Measurements from ENCODE around the gene KDM5B. TPM values are rescaled to one million over a fixed set of nuclear protein-coding genes. Genes with fewer than 3 reads are reported as not detected.

KDM5B gene
- polyA plus RNA-seq, 3 donors, result 3.4 to 12.5 (median 10.6) TPM

DNA sequence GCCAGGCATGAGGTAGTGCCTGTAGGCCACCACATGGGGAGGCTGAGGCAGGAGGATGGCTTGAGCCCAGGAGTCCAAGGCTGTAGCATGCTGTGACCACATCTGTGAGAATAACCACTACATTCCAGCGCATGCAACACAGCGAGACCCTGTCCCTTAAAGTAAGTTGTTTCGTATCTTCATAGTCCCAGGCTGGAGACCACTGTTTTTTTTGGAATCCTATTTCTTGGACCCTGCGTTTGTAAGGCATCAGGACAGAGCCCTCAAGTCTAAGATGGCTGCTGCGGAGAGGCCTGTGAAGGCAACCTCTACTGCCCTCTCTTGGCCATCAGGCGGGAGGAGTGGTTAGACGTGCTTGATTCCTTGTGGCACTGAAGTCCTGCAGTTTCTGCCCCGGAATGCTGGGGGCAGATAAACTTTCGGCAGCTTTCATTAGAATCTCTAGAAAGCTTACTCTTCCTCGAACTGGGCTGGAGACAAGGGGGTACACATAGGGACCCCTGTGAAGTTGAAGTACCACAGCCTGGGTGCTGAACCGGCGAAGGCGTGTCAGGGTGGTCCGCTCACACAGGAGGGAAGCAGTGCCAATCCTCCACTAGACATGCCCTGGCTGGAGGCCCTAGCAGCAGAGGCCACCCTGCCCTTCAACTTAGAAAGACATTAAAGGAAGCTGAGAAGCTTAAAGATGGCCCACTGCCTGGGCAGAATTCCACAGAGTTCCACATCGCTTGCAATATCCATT is 44.1 kb upstream of the KDM5B start:
- Histone ChIP-seq H3K9me3 (replicated peaks in 1 of 2; ENCODE audit: control insufficient read depth in 1 of 2, insufficient read depth in 1 of 2, low read length in 2 of 2) (no peaks in the 10 kb centered on the region), H4K20me1 (ENCODE audit: insufficient read depth, low read length) (no peaks in the 10 kb centered on the region), H3K79me2 (ENCODE audit: insufficient read depth, low read length) (no peaks in the 10 kb centered on the region), H3K9ac (ENCODE audit: insufficient read depth, low read length, poor library complexity, severe bottlenecking) (no peak overlapping the region), H3K4me3 (replicated peaks in 1 of 3; ENCODE audit: low read depth in 2 of 3, low read length in 3 of 3) (no peak overlapping the region), H3K4me1 (ENCODE audit: control insufficient read depth in 1 of 2, insufficient read depth in 2 of 2, low read length in 2 of 2) (peaks cover 17 to 18% of the 10 kb centered on the region in 2 donors), H3K27me3 (ENCODE audit: control insufficient read depth in 2 of 2, insufficient read depth in 2 of 2, low read length in 2 of 2) (no peaks in the 10 kb centered on the region), H2AFZ (ENCODE audit: insufficient read depth, low read depth, low read length, poor library complexity, severe bottlenecking) (peak overlapping the region; percentile 66), H3K36me3 (replicated peaks in 1 of 2; ENCODE audit: control insufficient read depth in 1 of 2, insufficient read depth in 2 of 2, low read length in 2 of 2) (no peaks in the 10 kb centered on the region), H3K4me2 (replicated peaks; ENCODE audit: extremely low read depth, low read length, poor library complexity, severe bottlenecking) (no peak overlapping the region), H3K27ac (ENCODE audit: low read depth in 1 of 2, low read length in 2 of 2) (no peak overlapping the region)
- peaks cover 27% of the 10 kb centered on the region for H3K4me1 Mint-ChIP-seq
- 65% methylated on average over 12 of the region's 15 CpGs for WGBS (ENCODE audit: insufficient coverage)
- intact Hi-C loops (cut with micrococcal nuclease), result no loop called here
- H3K9me3 Mint-ChIP-seq, result no peaks in the 10 kb centered on the region
- peaks cover 0 to 2% (median 2%) of the 10 kb centered on the region in 3 donors for H3K27me3 Mint-ChIP-seq (ENCODE audit: low read depth in 3 of 3)
- H3K4me3 Mint-ChIP-seq, result no peak overlapping the region
- TF ChIP-seq, protein P1, sequence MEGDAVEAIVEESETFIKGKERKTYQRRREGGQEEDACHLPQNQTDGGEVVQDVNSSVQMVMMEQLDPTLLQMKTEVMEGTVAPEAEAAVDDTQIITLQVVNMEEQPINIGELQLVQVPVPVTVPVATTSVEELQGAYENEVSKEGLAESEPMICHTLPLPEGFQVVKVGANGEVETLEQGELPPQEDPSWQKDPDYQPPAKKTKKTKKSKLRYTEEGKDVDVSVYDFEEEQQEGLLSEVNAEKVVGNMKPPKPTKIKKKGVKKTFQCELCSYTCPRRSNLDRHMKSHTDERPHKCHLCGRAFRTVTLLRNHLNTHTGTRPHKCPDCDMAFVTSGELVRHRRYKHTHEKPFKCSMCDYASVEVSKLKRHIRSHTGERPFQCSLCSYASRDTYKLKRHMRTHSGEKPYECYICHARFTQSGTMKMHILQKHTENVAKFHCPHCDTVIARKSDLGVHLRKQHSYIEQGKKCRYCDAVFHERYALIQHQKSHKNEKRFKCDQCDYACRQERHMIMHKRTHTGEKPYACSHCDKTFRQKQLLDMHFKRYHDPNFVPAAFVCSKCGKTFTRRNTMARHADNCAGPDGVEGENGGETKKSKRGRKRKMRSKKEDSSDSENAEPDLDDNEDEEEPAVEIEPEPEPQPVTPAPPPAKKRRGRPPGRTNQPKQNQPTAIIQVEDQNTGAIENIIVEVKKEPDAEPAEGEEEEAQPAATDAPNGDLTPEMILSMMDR (IDR thresholded peaks at IDR 0.05), result peak; percentile 67
- H3K27ac Mint-ChIP-seq, result peak overlapping the region in 1 of 7 donors; percentile 46
- DNase-seq, result peak; percentile 34 to 51 (median 43)
- no peaks in the 10 kb centered on the region for H3K36me3 Mint-ChIP-seq

DNA sequence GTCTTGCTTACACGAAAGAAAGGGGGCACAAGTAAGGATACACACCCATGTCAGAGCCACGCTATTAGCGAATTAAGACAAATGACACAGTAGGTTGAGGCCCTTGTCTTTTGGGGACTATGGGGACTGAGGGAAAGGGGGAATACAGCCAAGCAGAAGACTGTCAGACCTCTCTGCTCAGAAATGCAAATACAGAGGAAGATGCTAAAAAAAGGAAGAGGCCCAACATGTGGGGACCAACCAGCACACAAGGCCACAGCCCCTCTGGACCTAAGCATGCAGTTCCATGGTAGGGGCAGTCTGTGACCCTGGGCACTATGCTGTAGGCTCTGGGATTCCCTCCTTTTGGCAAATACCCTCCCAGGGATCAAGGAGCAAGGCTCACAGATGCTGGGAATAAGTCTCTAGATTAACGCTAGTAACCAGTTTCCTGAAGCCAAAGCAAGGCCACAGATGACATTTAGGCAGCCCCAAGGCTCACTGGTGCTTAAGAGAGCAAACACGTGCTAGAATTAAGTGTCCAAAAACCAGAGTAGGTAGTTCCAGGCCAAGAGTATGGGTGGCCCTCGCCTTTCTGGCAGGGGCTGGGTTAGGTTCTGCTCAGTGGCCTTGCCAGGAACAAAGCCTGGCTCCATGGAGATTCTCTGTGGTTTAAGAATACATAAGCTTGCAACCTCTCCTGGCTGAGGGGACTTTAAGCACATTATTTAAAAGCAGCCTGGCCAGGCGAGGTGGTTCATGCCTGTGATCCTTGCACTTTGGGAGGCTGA is 42.6 kb upstream of the KDM5B start:
- no peak overlapping the region for H3K4me3 Mint-ChIP-seq
- Histone ChIP-seq H3K27me3 (ENCODE audit: control insufficient read depth in 2 of 2, insufficient read depth in 2 of 2, low read length in 2 of 2) (no peaks in the 10 kb centered on the region), H3K36me3 (replicated peaks in 1 of 2; ENCODE audit: control insufficient read depth in 1 of 2, insufficient read depth in 2 of 2, low read length in 2 of 2) (no peaks in the 10 kb centered on the region), H2AFZ (ENCODE audit: insufficient read depth, low read depth, low read length, poor library complexity, severe bottlenecking) (no peak overlapping the region), H3K4me1 (ENCODE audit: control insufficient read depth in 1 of 2, insufficient read depth in 2 of 2, low read length in 2 of 2) (peaks cover 4 to 5% of the 10 kb centered on the region in 2 donors), H3K9me3 (replicated peaks in 1 of 2; ENCODE audit: control insufficient read depth in 1 of 2, insufficient read depth in 1 of 2, low read length in 2 of 2) (no peaks in the 10 kb centered on the region), H3K27ac (ENCODE audit: low read depth in 1 of 2, low read length in 2 of 2) (no peak overlapping the region), H4K20me1 (ENCODE audit: insufficient read depth, low read length) (no peaks in the 10 kb centered on the region), H3K79me2 (ENCODE audit: insufficient read depth, low read length) (no peaks in the 10 kb centered on the region), H3K9ac (ENCODE audit: insufficient read depth, low read length, poor library complexity, severe bottlenecking) (no peak overlapping the region), H3K4me3 (replicated peaks in 1 of 3; ENCODE audit: low read depth in 2 of 3, low read length in 3 of 3) (no peak overlapping the region), H3K4me2 (replicated peaks; ENCODE audit: extremely low read depth, low read length, poor library complexity, severe bottlenecking) (no peak overlapping the region)
- peaks cover 13% of the 10 kb centered on the region for H3K4me1 Mint-ChIP-seq
- H3K27ac Mint-ChIP-seq, result no peak overlapping the region
- WGBS (ENCODE audit: insufficient coverage), result 94% methylated on average over 5 of the region's 7 CpGs
- no peaks in the 10 kb centered on the region for H3K9me3 Mint-ChIP-seq
- DNase-seq, result no peak
- intact Hi-C loops (cut with micrococcal nuclease), result no loop called here
- TF ChIP-seq, protein P1 (IDR thresholded peaks at IDR 0.05), result no peak
- H3K27me3 Mint-ChIP-seq (ENCODE audit: low read depth in 3 of 3), result peaks cover 0 to 2% (median 0%) of the 10 kb centered on the region in 3 donors
- no peaks in the 10 kb centered on the region for H3K36me3 Mint-ChIP-seq

Measured in CD14-positive monocyte (primary cell).